K562 (cell line): ENCODE data around the gene FAM83E. TPM values are rescaled to one million over a fixed set of nuclear protein-coding genes. Genes with fewer than 3 reads are reported as not detected.

Source experiments
- ATAC-seq: fragments of 200-7000 bp; cut with Tn5 transposase; 3 replicates; pipeline ENCODE4 v1.9.1; 2020; ENCODE audit warnings: moderate library complexity
- BruUV-seq: library from RNA; stranded (reverse); fragments of 400-500 nt; replicated peaks from 2 replicates; lab custom pipeline; 2021; lab: Mats Ljungman, UMichigan
- CTCF ChIA-PET: fragments of 300-600 bp; formaldehyde crosslinking; extraction: SDS; loops from one replicate; lab custom pipeline; 2021; ENCODE audit warnings: low intra/inter-chr PET ratio; lab: Yijun Ruan, JAX
- POLR2A ChIA-PET: fragments of 300-600, 350-650 bp; sonication (Branson Sonifier 250); formaldehyde crosslinking; extraction: SDS; loops from one replicate; lab custom pipeline; 2021; ENCODE audit warnings: antibody characterized with exemption, inconsistent platforms; lab: Yijun Ruan, JAX
- DNase-seq, 4 experiments: peaks; one replicate each; pipeline versions ENCODE4 v3.0.0 to v3.0.0-alpha.2; 2011 to 2018; ENCODE audit warnings: low spot score in 3 of 4, mixed read lengths in 3 of 4; ENCODE audit errors: extremely low read depth in 1 of 4
- FAIRE-seq: peaks from 2 replicates; lab custom pipeline; 2011; peaks lifted over from hg19 to GRCh38; lab: Jason Lieb, UNC
- H2AFZ ChIP-seq: 2 replicates; pipeline ENCODE4 v1.6.0; 2011; ENCODE audit warnings: low read depth, low read length, control low read depth, inconsistent platforms
- H3K27ac ChIP-seq: fragments of 200-600 bp; 3 replicates; pipeline ENCODE4 v1.8.0; 2011; ENCODE audit warnings: low read depth, mild to moderate bottlenecking, control low read depth, inconsistent platforms, low read length, moderate library complexity, mixed read lengths; ENCODE audit errors: extremely low read depth
- H3K27me3 ChIP-seq, 2 experiments: fragments of 300-600 bp in 1 of 2; 2 replicates in 1 of 2; 3 replicates in 1 of 2; pipeline versions ENCODE4 v1.6.0 to v1.8.0; 2011; ENCODE audit warnings: inconsistent platforms in 2 of 2, low read length in 2 of 2, mild to moderate bottlenecking in 1 of 2, mixed read lengths in 1 of 2, moderate library complexity in 1 of 2; ENCODE audit not compliant: control insufficient read depth in 2 of 2, insufficient read depth in 2 of 2
- H3K36me3 ChIP-seq: fragments of 300-600 bp; 3 replicates; pipeline ENCODE4 v1.8.0; 2011; ENCODE audit warnings: mild to moderate bottlenecking, low read length, inconsistent platforms; ENCODE audit not compliant: control insufficient read depth, insufficient read depth
- H3K4me1 ChIP-seq, 2 experiments: fragments of 200-600 bp in 1 of 2; replicated peaks in 1 of 2; 2 replicates in 1 of 2; 3 replicates in 1 of 2; pipeline versions ENCODE4 v1.5.1 to v1.8.0; 2011; ENCODE audit warnings: inconsistent platforms in 2 of 2, low read length in 2 of 2, mild to moderate bottlenecking in 1 of 2, mixed read lengths in 1 of 2, moderate library complexity in 1 of 2; ENCODE audit not compliant: control insufficient read depth in 2 of 2, insufficient read depth in 2 of 2
- H3K4me2 ChIP-seq: 2 replicates; pipeline ENCODE4 v1.6.1; 2011; ENCODE audit warnings: low read length, control low read depth, inconsistent platforms, mixed read lengths; ENCODE audit not compliant: insufficient read depth
- H3K4me3 ChIP-seq: fragments of 200-600 bp; sonication (generic), shearing (Covaris generic); 2 replicates; pipeline ENCODE4 v1.5.1; 2016; ENCODE audit warnings: control low read depth, inconsistent platforms
- H3K79me2 ChIP-seq: fragments of 200-600 bp; 3 replicates; pipeline ENCODE4 v1.8.0; 2011; ENCODE audit warnings: low read length, inconsistent platforms; ENCODE audit not compliant: control insufficient read depth, insufficient read depth
- H3K9ac ChIP-seq, 2 experiments: 2 replicates each; pipeline versions ENCODE4 v1.6.0 to v1.6.1; 2011; ENCODE audit warnings: low read depth in 2 of 2, low read length in 2 of 2, control low read depth in 1 of 2, inconsistent platforms in 1 of 2, mild to moderate bottlenecking in 1 of 2, mixed read lengths in 1 of 2; ENCODE audit not compliant: insufficient read depth in 1 of 2
- H3K9me1 ChIP-seq: one replicate; pipeline ENCODE4 v1.6.0; 2011; ENCODE audit warnings: inconsistent platforms, mild to moderate bottlenecking, low read length, moderate library complexity; ENCODE audit not compliant: control insufficient read depth, insufficient read depth
- H3K9me3 ChIP-seq: replicated peaks from 2 replicates; pipeline ENCODE4 v1.5.1; 2011; ENCODE audit warnings: low read depth, low read length, inconsistent platforms; ENCODE audit not compliant: control insufficient read depth, insufficient read depth
- H4K20me1 ChIP-seq: replicated peaks from 2 replicates; pipeline ENCODE4 v1.6.1; 2011; ENCODE audit warnings: low read length, inconsistent platforms, mixed read lengths; ENCODE audit not compliant: control insufficient read depth, insufficient read depth
- ADNP ChIP-seq: fragments of 200-800 bp; sonication (Bioruptor generic); IDR thresholded peaks from 2 replicates; pipeline ENCODE4 v1.6.1; 2016; ENCODE audit warnings: missing genetic modification characterization, missing compliant biosample characterization
- C11orf30 ChIP-seq: fragments of 450-650 bp; IDR thresholded peaks from 2 replicates; pipeline ENCODE4 v1.6.1; 2016; ENCODE audit warnings: low read depth, mild to moderate bottlenecking
- HEY1 ChIP-seq: fragments of 250-450 bp; sonication (Bioruptor Pico); IDR thresholded peaks from 2 replicates; pipeline ENCODE4 v1.5.0; 2020; ENCODE audit warnings: mild to moderate bottlenecking, moderate library complexity, borderline replicate concordance
- HMG20A ChIP-seq: fragments of 450-650 bp; formaldehyde crosslinking; conservative IDR thresholded peaks from 2 replicates; pipeline ENCODE4 v1.4.0; 2020; ENCODE audit warnings: mild to moderate bottlenecking, mixed read lengths
- KDM1A ChIP-seq, 2 experiments: fragments of 450-650 bp; IDR thresholded peaks; 2 replicates each; pipeline ENCODE4 v1.6.1; 2016; ENCODE audit warnings: mild to moderate bottlenecking in 2 of 2
- MAFG ChIP-seq: fragments of 450-650 bp; conservative IDR thresholded peaks from 2 replicates; pipeline ENCODE4 v1.6.1; 2016; ENCODE audit warnings: missing genetic modification characterization, missing compliant biosample characterization
- RAD21 ChIP-seq, 2 experiments: fragments of 250-450 bp in 1 of 2; fragments of 450-650 bp in 1 of 2; sonication (Bioruptor Pico) in 1 of 2; formaldehyde crosslinking in 1 of 2; IDR thresholded peaks in 1 of 2; conservative IDR thresholded peaks in 1 of 2; 2 replicates each; pipeline versions ENCODE4 v1.4.0 to v1.8.0; 2020 to 2022; ENCODE audit warnings: mild to moderate bottlenecking in 2 of 2, moderate library complexity in 1 of 2
- RBM25 ChIP-seq: fragments of 200-400 bp; formaldehyde crosslinking; IDR thresholded peaks from 2 replicates; pipeline ENCODE4 v1.6.1; 2018; ENCODE audit warnings: low read length, low read depth, moderate library complexity; ENCODE audit not compliant: severe bottlenecking
- ZNF133 ChIP-seq: fragments of 250-450 bp; sonication (Bioruptor Pico); IDR thresholded peaks from 2 replicates; pipeline ENCODE4 v1.4.0; 2020; ENCODE audit warnings: mild to moderate bottlenecking
- ZNF316 ChIP-seq: fragments of 450-650 bp; IDR thresholded peaks from 2 replicates; pipeline ENCODE4 v1.6.1; 2016
- WGBS: fragments of 100-300 bp; shearing (Covaris generic); methylation state at CpG from one replicate; pipeline ENCODE4 v1.1.6; 2016; ENCODE audit warnings: low coverage, mixed read lengths; ENCODE audit not compliant: insufficient coverage; ENCODE audit errors: missing lambda C conversion rate; 5-methylcytosine and 5-hydroxymethylcytosine counted together
- in situ Hi-C: fragments of 300-500 bp; cut with MboI; formaldehyde crosslinking; loops from 4 replicates; pipeline ENCODE4 v1.15.0; 2018; ENCODE audit warnings: inconsistent platforms, mixed read lengths
- intact Hi-C: fragments of 100-400 bp; cut with micrococcal nuclease; formaldehyde crosslinking; loops from 2 replicates; pipeline ENCODE4 v1.14.2; 2022
- polyA plus RNA-seq, 8 experiments: library from polyadenylated mRNA; depleted of rRNA in 4 of 8; stranded (reverse) in 5 of 8; unstranded in 3 of 8; fragments of >200 nt; fragmentation: Nextera tagmentation in 2 of 8; fragmentation: Illumina TruSeq in 1 of 8; extraction: Ambion mirVana in 2 of 8; extraction: Trizol in 1 of 8; gene quantifications; 2 replicates each; pipeline versions ENCODE4 v1.2.1 to v1.2.3, GENCODE V29; 2011 to 2014; ENCODE audit warnings: inconsistent platforms in 1 of 8, missing spikeins in 1 of 8
- total RNA-seq, 7 experiments: library from RNA; depleted of rRNA in 6 of 7; stranded (reverse); fragments of >200 nt in 6 of 7; fragmentation: Illumina TruSeq in 2 of 7; extraction: Trizol in 2 of 7; gene quantifications; 2 replicates each; pipeline versions ENCODE4 v1.2.1 to v1.2.3, GENCODE V29; 2011 to 2021; ENCODE audit warnings: low replicate concordance in 1 of 7

FAM83E gene
- total and polyA plus RNA-seq, 9 of the 15 experiments (the other 6 are each of a cell fraction or from before 2014, with no cell fraction given) = 0.15 to 0.87 (median 0.29) TPM; not detected in 4

- TF ChIP-seq ZNF316 (peak; percentile 78), ZNF133 (no peak), C11orf30 (peak; percentile 57; the same call in 1 of the 2 replicates), MAFG (0 out of 2 replicates have a peak, but pooled peaks have one; percentile 26)
- FAIRE-seq (no peak), DNase-seq (no peak), ATAC-seq (no peak)
- Histone ChIP-seq H3K4me3 (no peak overlapping the region), H4K20me1 (peaks cover 21% of the 10 kb centered on the region), H3K9me1 (peaks cover under 1% of the 10 kb centered on the region), H3K9me3 (no peaks in the 10 kb centered on the region), H3K27ac (no peak overlapping the region), H2AFZ (no peak overlapping the region), H3K79me2 (peaks cover 13% of the 10 kb centered on the region), H3K4me2 (no peak overlapping the region), H3K36me3 (peaks cover 22% of the 10 kb centered on the region; the same call in 2 of the 3 replicates), H3K4me1 (peaks cover 12 to 60% of the 10 kb centered on the region in 2 experiments; a peak in 4 of 5 replicates), H3K27me3 (no peaks in the 10 kb centered on the region), H3K9ac (0 out of 4 replicates have a peak overlapping the region, but pooled peaks of 1 of the 2 experiments have one; percentile 14)
- ChIA-PET CTCF (no interaction called here), POLR2A (interaction anchor here (0.6 to 1.3 kb wide), 3 partner anchors 12 to 37 kb away, joined by 3 to 4 read pairs (median 3); no protein-coding TSS in a partner anchor)
- no TSS peak for BruUV-seq
- intact Hi-C loops = no loop called here
- in situ Hi-C loops = no loop called here
- 50% methylated on average over 14 of the region's 14 CpGs for WGBS
Measured at GRCh38 chr19:48611872-48612271, 3.0 kb downstream of the FAM83E start.

- no peak overlapping the region for H3K27ac ChIP-seq
- no peaks in the 10 kb centered on the region for H3K27me3 ChIP-seq
- TF ChIP-seq KDM1A (IDR thresholded peaks at IDR 0.05) (peak in 1 of 2 experiments; percentile 33; a peak in 2 of 4 replicates), HEY1 (CRISPR knock-in tag) (no peak), RAD21 (CRISPR knock-in tag; conservative IDR thresholded peaks at IDR 0.05 in 1 of 2, IDR thresholded peaks at IDR 0.05 in 1 of 2) (no peak), RBM25 (peak; percentile 69), ADNP (tag) (peak; percentile 72), HMG20A (CRISPR knock-in tag) (no peak)
- TF ChIP-seq, all 486 proteins: peak for 3
- Histone ChIP-seq H2AFZ (no peak overlapping the region), H3K9me1 (no peaks in the 10 kb centered on the region), H3K4me3 (no peak overlapping the region), H3K79me2 (no peaks in the 10 kb centered on the region), H4K20me1 (no peaks in the 10 kb centered on the region; the same call in 1 of the 2 replicates), H3K4me2 (no peak overlapping the region), H3K36me3 (no peaks in the 10 kb centered on the region), H3K4me1 (peaks cover 0 to 44% of the 10 kb centered on the region in 2 experiments; a peak in 4 of 5 replicates), H3K9me3 (no peaks in the 10 kb centered on the region), H3K9ac (0 out of 4 replicates have a peak overlapping the region, but pooled peaks of 1 of the 2 experiments have one; percentile 14)
- intact Hi-C loops = no loop called here
- WGBS = 75% methylated on average over 9 of the region's 20 CpGs
- FAIRE-seq (no peak), ATAC-seq (no peak), DNase-seq (no peak)
- in situ Hi-C loops = no loop called here
- POLR2A ChIA-PET = interaction anchor here (0.6 to 6.1 kb wide), 5 partner anchors 8 to 881 kb away, joined by 3 to 85 read pairs (median 4); partner anchors contain the start of genes RPL18 and SPHK2
- CTCF ChIA-PET = no interaction called here
- BruUV-seq = no TSS peak
Measured at GRCh38 chr19:48609571-48610108, 5.2 kb downstream of the FAM83E start.
